Measurements from ENCODE around the gene BIN1.

BIN1 gene

GRCh38 chr2:127086990-127087790 lies 19.8 kb downstream of the BIN1 start:
- H3K36me3 Mint-ChIP-seq, result peaks cover 1 to 3% of the 10 kb centered on the region in 2 donors
- peak overlapping the region; percentile 98 for H3K27ac Mint-ChIP-seq
- H3K4me3 Mint-ChIP-seq, result peak overlapping the region; percentile 78 to 79
- peaks cover 8 to 16% of the 10 kb centered on the region in 2 donors for H3K27me3 Mint-ChIP-seq
- DNase-seq, result no peak
- peak; percentile 35 to 41 for ATAC-seq (replicated peaks)
- peaks cover 65 to 87% of the 10 kb centered on the region in 2 donors for H3K4me1 Mint-ChIP-seq
- H3K9me3 Mint-ChIP-seq, result no peaks in the 10 kb centered on the region

- peak overlapping the region; percentile 64 for H3K4me3 Mint-ChIP-seq
- H3K4me1 Mint-ChIP-seq, result peaks cover 75 to 98% of the 10 kb centered on the region in 2 donors
- H3K9me3 Mint-ChIP-seq, result no peaks in the 10 kb centered on the region
- peak overlapping the region; percentile 98 for H3K27ac Mint-ChIP-seq
- H3K36me3 Mint-ChIP-seq, result peaks cover 1 to 3% of the 10 kb centered on the region in 2 donors
- ATAC-seq (replicated peaks), result peak; percentile 33 to 35
- peak; percentile 72 for DNase-seq
- peaks cover 5% of the 10 kb centered on the region in 2 donors for H3K27me3 Mint-ChIP-seq
Observed at GRCh38 chr2:127085317-127085681, 21.7 kb downstream of the BIN1 start.

GRCh38 chr2:127084611-127085316 lies 22.2 kb downstream of the BIN1 start:
- peak overlapping the region; percentile 64 for H3K4me3 Mint-ChIP-seq
- DNase-seq (no peak), ATAC-seq (replicated peaks) (peak; percentile 2 to 9)
- H3K27me3 Mint-ChIP-seq, result peaks cover 0 to 5% of the 10 kb centered on the region in 2 donors
- H3K27ac Mint-ChIP-seq, result peak overlapping the region; percentile 98
- H3K4me1 Mint-ChIP-seq, result peaks cover 78 to 98% of the 10 kb centered on the region in 2 donors
- H3K9me3 Mint-ChIP-seq, result no peaks in the 10 kb centered on the region
- H3K36me3 Mint-ChIP-seq, result peaks cover 0 to 3% of the 10 kb centered on the region in 2 donors

- Mint-ChIP-seq H3K27me3 (peaks cover 0 to 5% of the 10 kb centered on the region in 2 donors), H3K9me3 (no peaks in the 10 kb centered on the region), H3K36me3 (peaks cover 3% of the 10 kb centered on the region in 2 donors), H3K27ac (peak overlapping the region; percentile 98), H3K4me3 (peak overlapping the region in 1 of 2 donors; percentile 6), H3K4me1 (peaks cover 83 to 100% of the 10 kb centered on the region in 2 donors)
- DNase-seq, result no peak
- no peak for ATAC-seq (replicated peaks)
Observed at GRCh38 chr2:127083819-127084503, 23.0 kb downstream of the BIN1 start.

- DNase-seq (no peak), ATAC-seq (replicated peaks) (no peak)
- Mint-ChIP-seq H3K4me3 (peak overlapping the region in 1 of 2 donors; percentile 29), H3K36me3 (peaks cover 3% of the 10 kb centered on the region in 2 donors), H3K9me3 (no peaks in the 10 kb centered on the region), H3K27ac (peak overlapping the region; percentile 68), H3K27me3 (no peaks in the 10 kb centered on the region), H3K4me1 (peaks cover 82 to 100% of the 10 kb centered on the region in 2 donors)
Observed at GRCh38 chr2:127082974-127083373, 24.0 kb downstream of the BIN1 start.

GRCh38 chr2:127081826-127082633 lies 24.9 kb downstream of the BIN1 start:
- Mint-ChIP-seq H3K27me3 (no peaks in the 10 kb centered on the region), H3K36me3 (peaks cover 3 to 6% of the 10 kb centered on the region in 2 donors), H3K4me3 (peak overlapping the region; percentile 86 to 90), H3K9me3 (no peaks in the 10 kb centered on the region), H3K4me1 (peaks cover 79 to 100% of the 10 kb centered on the region in 2 donors), H3K27ac (peak overlapping the region; percentile 98)
- DNase-seq (peak; percentile 71), ATAC-seq (replicated peaks) (peak; percentile 51 to 58)

GRCh38 chr2:127080938-127081755 lies 25.8 kb downstream of the BIN1 start:
- Mint-ChIP-seq H3K4me1 (peaks cover 76 to 98% of the 10 kb centered on the region in 2 donors), H3K9me3 (no peaks in the 10 kb centered on the region), H3K27ac (peak overlapping the region; percentile 98), H3K4me3 (peak overlapping the region; percentile 86 to 90), H3K36me3 (peaks cover 7 to 8% of the 10 kb centered on the region in 2 donors), H3K27me3 (no peaks in the 10 kb centered on the region)
- peak; percentile 84 for DNase-seq
- ATAC-seq (replicated peaks), result peak; percentile 68 to 72

GRCh38 chr2:127080226-127080937 lies 26.6 kb downstream of the BIN1 start:
- Mint-ChIP-seq H3K36me3 (peaks cover 10 to 12% of the 10 kb centered on the region in 2 donors), H3K4me3 (peak overlapping the region; percentile 86 to 90), H3K27ac (peak overlapping the region; percentile 98), H3K9me3 (no peaks in the 10 kb centered on the region), H3K27me3 (no peaks in the 10 kb centered on the region), H3K4me1 (peaks cover 71 to 98% of the 10 kb centered on the region in 2 donors)
- no peak for DNase-seq
- peak; percentile 35 to 37 for ATAC-seq (replicated peaks)

- no peak for DNase-seq
- H3K4me3 Mint-ChIP-seq, result peak overlapping the region; percentile 53 to 90
Observed at GRCh38 chr2:127079358-127079920, 27.5 kb downstream of the BIN1 start.

GRCh38 chr2:127078666-127079270 lies 28.2 kb downstream of the BIN1 start:
- Mint-ChIP-seq H3K4me1 (peaks cover 69 to 98% of the 10 kb centered on the region in 2 donors), H3K36me3 (peaks cover 12 to 22% of the 10 kb centered on the region in 2 donors), H3K27me3 (no peaks in the 10 kb centered on the region), H3K9me3 (no peaks in the 10 kb centered on the region), H3K4me3 (peak overlapping the region; percentile 53 to 65), H3K27ac (peak overlapping the region; percentile 82)
- no peak for DNase-seq
- ATAC-seq (replicated peaks), result no peak

More at GRCh38 chr2:127079358-127079920, 27.5 kb downstream of the BIN1 start:
- H3K4me1 Mint-ChIP-seq, result peaks cover 70 to 98% of the 10 kb centered on the region in 2 donors
- peaks cover 10 to 17% of the 10 kb centered on the region in 2 donors for H3K36me3 Mint-ChIP-seq
- no peaks in the 10 kb centered on the region for H3K9me3 Mint-ChIP-seq
- ATAC-seq (replicated peaks), result no peak
- H3K27me3 Mint-ChIP-seq, result no peaks in the 10 kb centered on the region
- H3K27ac Mint-ChIP-seq, result peak overlapping the region; percentile 98

GRCh38 chr2:127078028-127078427 lies 28.9 kb downstream of the BIN1 start:
- no peak overlapping the region for H3K27ac Mint-ChIP-seq

GRCh38 chr2:127076924-127077323 lies 30.0 kb downstream of the BIN1 start:
- Mint-ChIP-seq H3K27ac (peak overlapping the region; percentile 77), H3K9me3 (no peaks in the 10 kb centered on the region), H3K4me3 (no peak overlapping the region), H3K36me3 (peaks cover 18 to 27% of the 10 kb centered on the region in 2 donors), H3K27me3 (no peaks in the 10 kb centered on the region), H3K4me1 (peaks cover 60 to 79% of the 10 kb centered on the region in 2 donors)
- no peak for ATAC-seq (replicated peaks)
- DNase-seq, result no peak

More at GRCh38 chr2:127078028-127078427, 28.9 kb downstream of the BIN1 start:
- DNase-seq, result no peak
- H3K4me3 Mint-ChIP-seq, result peak overlapping the region in 1 of 2 donors; percentile 14
- H3K9me3 Mint-ChIP-seq, result no peaks in the 10 kb centered on the region
- peaks cover 65 to 90% of the 10 kb centered on the region in 2 donors for H3K4me1 Mint-ChIP-seq
- peaks cover 12 to 22% of the 10 kb centered on the region in 2 donors for H3K36me3 Mint-ChIP-seq
- no peaks in the 10 kb centered on the region for H3K27me3 Mint-ChIP-seq
- ATAC-seq (replicated peaks), result no peak

All from stimulated activated naive B cell treated with anti-CD40 and anti-IgM and Interleukin-4, amounts not matched to agents 10 μg/mL and 1 μg/mL and 100 μg/mL, for 72 hours (primary cell).